HG03139 (cell line): ENCODE data around the gene IPPK.

Experiments used
- ATAC-seq: cut with Tn5 transposase; IDR thresholded peaks from one replicate; pipeline ENCODE4 v1.9.1; 2021; ENCODE audit not compliant: unreplicated experiment

Gene IPPK, protein sequence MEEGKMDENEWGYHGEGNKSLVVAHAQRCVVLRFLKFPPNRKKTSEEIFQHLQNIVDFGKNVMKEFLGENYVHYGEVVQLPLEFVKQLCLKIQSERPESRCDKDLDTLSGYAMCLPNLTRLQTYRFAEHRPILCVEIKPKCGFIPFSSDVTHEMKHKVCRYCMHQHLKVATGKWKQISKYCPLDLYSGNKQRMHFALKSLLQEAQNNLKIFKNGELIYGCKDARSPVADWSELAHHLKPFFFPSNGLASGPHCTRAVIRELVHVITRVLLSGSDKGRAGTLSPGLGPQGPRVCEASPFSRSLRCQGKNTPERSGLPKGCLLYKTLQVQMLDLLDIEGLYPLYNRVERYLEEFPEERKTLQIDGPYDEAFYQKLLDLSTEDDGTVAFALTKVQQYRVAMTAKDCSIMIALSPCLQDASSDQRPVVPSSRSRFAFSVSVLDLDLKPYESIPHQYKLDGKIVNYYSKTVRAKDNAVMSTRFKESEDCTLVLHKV

GRCh38 chr9:92669890-92670708 lies at the start of gene IPPK:
Gene IPPK, minus strand, starts transcription at chr9:92670131. Its CDS starts 143 bp downstream, at chr9:92669988.
- ATAC-seq, result peak; percentile 94

- ATAC-seq, result no peak
These were observed 49.2 kb upstream of the IPPK start for GRCh38 chr9:92719028-92719647.

- no peak for ATAC-seq
These were observed 48.4 kb upstream of the IPPK start for GRCh38 chr9:92718086-92719001.

DNA sequence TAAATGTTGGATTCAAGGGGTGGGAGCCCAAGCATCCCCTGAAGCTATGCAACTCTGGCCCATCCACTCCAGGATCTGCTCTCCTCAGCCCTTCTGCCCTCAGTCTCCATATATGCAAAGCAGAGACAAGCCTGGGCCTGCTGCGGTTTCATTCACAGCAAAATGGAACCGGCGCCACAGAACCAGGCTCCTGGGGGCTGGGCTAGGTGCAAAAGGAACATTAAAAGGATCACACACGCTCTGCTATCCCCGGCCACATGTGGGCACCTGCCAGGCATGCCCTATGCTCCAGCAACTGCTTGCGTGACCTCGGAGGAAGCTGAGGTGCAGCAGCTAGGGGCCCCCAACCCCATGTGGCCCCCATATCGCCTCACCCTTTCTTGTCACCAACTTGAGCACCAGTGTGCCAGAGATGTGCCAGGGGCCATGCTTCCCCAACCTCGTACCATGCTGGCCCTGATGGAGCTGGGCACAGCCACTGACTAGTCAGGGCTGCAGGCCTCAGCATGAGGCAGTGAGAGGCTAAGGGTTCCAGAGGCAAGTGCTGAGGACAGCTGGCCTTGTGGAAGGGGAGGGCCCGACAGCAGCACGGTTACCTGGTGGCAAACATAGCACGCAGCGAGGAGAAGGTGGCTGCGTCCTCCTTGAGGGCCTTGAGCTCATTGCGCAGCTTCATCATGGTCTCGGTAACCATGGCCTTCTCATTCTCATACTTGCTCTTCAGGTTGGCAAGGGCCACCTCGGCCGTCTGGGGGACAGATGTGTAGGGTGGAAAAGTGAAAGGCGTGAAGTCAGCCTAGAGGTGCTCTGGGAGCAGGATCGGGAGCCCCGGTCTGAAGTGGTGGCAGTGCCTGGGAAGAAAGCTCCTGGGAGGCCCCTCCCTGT lies 47.5 kb upstream of the IPPK start:
- ATAC-seq, result no peak

DNA sequence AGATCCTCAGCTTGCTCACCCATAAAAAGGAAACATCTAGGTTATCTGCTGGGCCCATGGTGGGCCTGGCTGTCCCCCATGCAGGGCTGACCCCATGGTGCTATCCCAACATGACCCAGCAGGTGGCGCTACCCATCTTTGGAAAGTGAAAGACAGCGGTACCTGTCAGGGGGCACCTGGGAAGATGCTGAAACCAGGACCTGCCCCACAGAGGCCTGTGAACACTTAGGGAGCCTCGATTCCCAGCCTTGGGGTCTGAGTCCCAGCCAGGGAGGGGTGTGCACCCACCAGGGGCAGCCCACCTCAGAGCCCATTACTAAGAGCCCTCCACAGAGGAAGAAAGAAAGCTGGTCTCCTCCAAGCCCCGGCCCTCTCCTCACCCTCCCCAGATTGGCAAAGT lies 46.6 kb upstream of the IPPK start:
- ATAC-seq, result no peak

DNA sequence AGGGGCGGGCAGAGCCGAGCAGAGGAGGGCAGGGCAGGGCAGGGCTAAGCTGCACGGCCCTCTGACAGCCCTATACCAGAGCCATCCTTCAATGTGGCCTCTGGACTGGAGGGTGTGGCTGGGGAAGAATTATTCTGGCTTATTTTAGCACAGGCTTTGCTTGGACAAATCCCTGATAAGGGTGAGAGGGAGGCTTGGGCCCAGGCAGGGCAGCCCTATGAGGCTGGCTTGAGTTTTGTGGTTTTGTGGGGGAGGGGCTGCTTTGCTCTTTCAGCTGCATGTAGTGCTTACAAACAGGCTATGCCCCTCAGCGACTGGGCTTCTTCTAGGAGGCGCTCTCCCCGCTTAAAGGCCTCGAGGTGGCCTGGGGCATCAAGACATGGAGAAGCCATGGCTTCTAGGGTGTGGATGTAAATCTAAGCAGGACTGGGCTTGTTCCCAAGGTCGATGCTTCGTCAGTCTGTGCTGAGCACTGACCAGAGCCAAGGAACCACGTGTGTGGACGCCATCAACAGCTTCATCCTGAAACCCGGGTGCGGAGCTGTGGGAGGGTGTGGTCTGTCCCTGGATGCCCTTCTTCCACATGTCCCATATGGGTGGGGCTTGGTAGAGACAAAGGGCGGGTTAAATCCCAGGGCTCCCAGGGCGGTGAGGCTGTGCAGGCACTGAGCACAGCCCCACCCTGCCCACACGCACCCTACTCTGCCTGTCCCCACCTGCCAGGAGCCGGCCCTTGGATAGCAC lies 45.7 kb upstream of the IPPK start:
- ATAC-seq, result no peak

DNA sequence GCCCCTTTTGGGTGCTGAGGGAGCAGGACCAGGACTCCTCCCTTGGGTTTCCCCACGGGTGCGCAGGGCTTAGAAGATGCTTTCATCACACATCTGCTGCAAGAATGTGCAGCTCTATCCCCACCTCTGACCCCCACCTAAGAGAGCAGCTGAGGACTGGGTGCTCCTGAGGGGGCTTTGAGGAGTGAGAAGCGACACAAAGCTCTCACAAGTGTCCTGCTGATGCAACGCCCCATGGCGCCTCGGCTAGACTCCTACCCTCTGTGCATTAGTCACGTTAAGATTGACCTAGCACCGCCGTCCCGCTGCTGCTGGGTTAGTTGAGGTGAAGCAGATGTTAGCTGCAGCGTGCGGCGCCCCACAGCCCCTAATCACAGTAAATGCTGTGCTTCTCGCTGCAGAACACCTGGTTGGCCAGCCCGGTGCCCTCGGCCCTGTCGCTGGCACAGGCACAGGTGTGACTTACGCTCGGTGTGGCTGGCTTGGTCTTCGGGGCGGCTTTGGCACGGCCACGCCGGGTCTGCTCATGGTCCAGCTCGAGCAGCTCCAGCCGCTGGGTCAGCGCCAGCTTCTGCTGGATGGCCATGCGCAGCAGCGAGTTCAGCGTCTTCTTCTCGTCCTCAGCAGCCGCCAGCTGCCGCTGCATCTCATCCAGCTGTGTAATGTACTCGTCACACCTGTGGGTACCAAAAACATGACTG lies 45.0 kb upstream of the IPPK start:
- ATAC-seq, result no peak

- ATAC-seq, result no peak
These were observed 44.1 kb upstream of the IPPK start for GRCh38 chr9:92714016-92714415.

DNA sequence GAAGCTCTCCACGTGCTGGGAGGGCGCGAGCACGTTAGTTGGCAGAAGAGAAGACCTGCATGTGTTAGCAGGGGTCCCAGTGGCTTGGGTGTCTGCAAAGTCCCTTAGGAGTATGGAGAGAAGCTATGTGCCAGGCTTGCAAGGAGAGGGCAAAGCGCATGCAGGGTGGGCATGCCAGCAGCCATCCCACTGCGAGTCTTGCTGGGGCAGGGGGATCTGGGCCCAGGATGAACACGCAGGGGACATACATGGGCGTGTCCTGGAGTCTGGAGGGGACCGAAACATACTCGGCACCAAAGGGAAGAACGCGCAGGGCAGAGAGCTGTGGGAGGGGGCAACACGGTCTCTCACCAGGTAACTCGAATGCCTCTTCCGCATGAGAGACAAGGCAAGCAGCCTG lies 43.6 kb upstream of the IPPK start:
- ATAC-seq, result no peak

GRCh38 chr9:92712767-92713166 lies 42.8 kb upstream of the IPPK start:
- ATAC-seq, result no peak

GRCh38 chr9:92711844-92712243 lies 41.9 kb upstream of the IPPK start:
- peak; percentile 46 for ATAC-seq

DNA sequence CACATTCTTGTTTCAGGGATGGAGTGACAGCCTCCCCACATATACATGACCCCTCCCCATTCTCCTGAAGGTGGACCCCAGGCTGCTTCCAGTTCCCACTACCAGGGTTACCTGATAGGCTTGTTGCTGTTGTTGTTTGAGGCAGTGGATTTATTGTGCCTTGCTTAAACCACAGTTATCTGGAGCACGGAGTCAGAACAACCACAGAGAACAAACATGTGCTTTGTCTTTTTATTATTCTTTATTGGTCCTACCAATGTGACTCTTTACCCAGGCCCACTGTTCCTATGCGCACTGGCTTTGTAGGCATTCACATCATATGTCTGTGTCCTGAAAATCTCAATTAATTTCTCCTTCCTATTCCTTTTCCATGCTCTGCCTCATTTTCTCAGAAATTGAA lies 41.2 kb upstream of the IPPK start:
- no peak for ATAC-seq

GRCh38 chr9:92710368-92710767 lies 40.4 kb upstream of the IPPK start:
- ATAC-seq, result no peak

DNA sequence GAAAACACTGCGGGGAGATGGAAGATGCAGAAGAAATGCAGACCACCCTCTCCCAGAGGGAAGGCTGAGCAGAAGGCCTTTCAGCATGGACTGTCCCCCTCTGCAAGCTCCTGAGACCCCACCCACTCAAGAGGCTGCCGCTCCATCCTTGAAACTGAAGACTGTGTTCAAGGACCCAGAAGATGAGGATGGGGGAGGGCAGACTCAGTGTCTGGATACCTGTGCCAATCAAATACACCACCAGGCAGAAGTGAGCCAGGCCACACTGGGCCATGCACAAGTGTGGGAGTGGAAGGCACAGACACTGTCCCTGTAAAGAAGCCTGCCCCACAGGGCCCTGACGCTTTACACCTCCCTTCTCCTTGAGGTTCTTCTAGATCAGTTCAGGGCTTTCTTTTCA lies 40.0 kb upstream of the IPPK start:
- ATAC-seq, result no peak

DNA sequence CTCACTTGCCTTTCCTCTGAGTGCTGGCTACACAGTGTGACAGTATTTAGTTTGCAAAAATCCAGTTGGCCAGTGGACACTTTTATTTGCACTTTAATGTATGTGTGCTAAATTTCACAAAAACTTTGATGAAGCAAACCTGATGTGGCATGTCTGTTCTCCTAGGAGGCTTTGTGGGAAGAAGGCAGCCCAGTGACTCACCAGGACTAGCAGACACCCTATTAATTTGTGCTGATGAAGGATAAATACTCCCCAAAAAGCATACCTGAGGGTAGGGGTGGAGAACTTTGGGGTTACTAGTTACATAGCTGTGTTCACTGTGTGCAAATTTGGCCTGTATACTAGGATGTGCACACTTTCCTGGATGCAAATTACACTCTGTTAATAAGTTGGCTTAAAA lies 39.3 kb upstream of the IPPK start:
- ATAC-seq, result no peak

DNA sequence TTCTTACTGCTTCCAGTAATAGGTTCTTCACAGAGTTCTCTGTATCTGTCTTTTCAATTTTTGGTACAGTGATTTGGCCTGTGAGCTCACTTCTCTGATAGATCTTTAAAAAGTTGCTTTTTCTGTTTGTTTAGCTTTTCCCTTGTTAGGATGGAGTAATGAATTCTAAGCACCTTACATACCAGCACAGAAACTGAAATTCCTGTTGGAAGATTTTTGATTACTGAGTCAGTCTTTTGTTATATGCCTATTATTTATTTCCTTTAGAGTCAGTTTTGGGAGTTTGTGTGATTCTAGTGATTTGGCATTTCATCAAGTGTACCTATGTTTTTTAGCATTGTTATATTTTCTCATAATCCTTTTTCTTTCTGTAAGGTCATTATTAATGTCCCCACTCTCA lies 37.6 kb upstream of the IPPK start:
- ATAC-seq, result no peak

- ATAC-seq, result no peak
These were observed 36.4 kb upstream of the IPPK start for GRCh38 chr9:92706218-92706940.

DNA sequence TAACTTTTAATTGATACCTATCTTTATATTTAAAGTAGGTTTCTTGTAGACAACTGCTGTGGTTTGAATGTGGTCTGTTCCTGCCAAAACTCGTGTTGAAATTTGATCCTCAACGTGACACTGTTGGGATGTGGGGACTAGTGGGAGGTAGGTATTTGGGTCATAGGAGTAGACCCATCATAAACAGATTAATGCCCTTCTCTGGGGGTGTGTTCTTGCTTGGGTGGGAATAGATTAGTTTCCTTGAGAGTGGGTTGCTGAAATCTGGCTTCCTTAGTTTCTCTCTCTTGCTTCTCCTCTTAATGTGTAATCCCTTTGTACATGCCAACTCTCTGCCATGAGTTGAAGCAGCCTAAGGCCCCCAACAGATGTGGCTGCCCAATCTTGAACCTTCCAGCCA lies 34.6 kb upstream of the IPPK start:
- ATAC-seq, result no peak
